Smooth muscle cell (in vitro differentiated cells): ENCODE data around the gene ABCA12. TPM values are rescaled to one million over a fixed set of nuclear protein-coding genes. Genes with fewer than 3 reads are reported as not detected.

Experiments used
- DNase-seq: peaks from one replicate; lab custom pipeline; 2025; ENCODE audit not compliant: unreplicated experiment; lab: John Stamatoyannopoulos, UW
- H2AFZ ChIP-seq: fragments of 200-600 bp; sonication (generic); 2 replicates; pipeline ENCODE4 v1.6.0; 2016; ENCODE audit warnings: antibody characterized with exemption, low read depth, mild to moderate bottlenecking
- H3F3A ChIP-seq: fragments of 200-600 bp; sonication (generic); 2 replicates; pipeline ENCODE4 v1.6.0; 2017; ENCODE audit warnings: antibody characterized with exemption, low read depth
- H3K27ac ChIP-seq: fragments of 200-600 bp; sonication (generic); 2 replicates; pipeline ENCODE4 v1.5.1; 2016; ENCODE audit warnings: low read depth, mild to moderate bottlenecking
- H3K27me3 ChIP-seq: fragments of 200-600 bp; sonication (generic); 2 replicates; pipeline ENCODE4 v1.6.1; 2016; ENCODE audit warnings: low read depth, mild to moderate bottlenecking
- H3K36me3 ChIP-seq: fragments of 200-600 bp; sonication (generic); 2 replicates; pipeline ENCODE4 v1.5.1; 2016; ENCODE audit warnings: low read depth
- H3K4me1 ChIP-seq: fragments of 200-600 bp; sonication (generic); 2 replicates; pipeline ENCODE4 v1.5.1; 2016; ENCODE audit warnings: low read depth
- H3K4me2 ChIP-seq: fragments of 200-600 bp; sonication (generic); 2 replicates; pipeline ENCODE4 v1.6.0; 2016; ENCODE audit warnings: mild to moderate bottlenecking
- H3K4me3 ChIP-seq: fragments of 200-600 bp; sonication (generic); 2 replicates; pipeline ENCODE4 v1.5.1; 2016; ENCODE audit warnings: mild to moderate bottlenecking
- H3K79me2 ChIP-seq: fragments of 200-600 bp; sonication (generic); 2 replicates; pipeline ENCODE4 v1.6.0; 2016; ENCODE audit warnings: low read depth, mild to moderate bottlenecking
- H3K9ac ChIP-seq: fragments of 200-600 bp; sonication (generic); 2 replicates; pipeline ENCODE4 v1.6.0; 2016; ENCODE audit warnings: low read depth
- H3K9me3 ChIP-seq: fragments of 200-600 bp; sonication (generic); replicated peaks from 2 replicates; pipeline ENCODE4 v1.5.1; 2016; ENCODE audit warnings: low read depth
- H4K20me1 ChIP-seq: fragments of 200-600 bp; sonication (generic); 2 replicates; pipeline ENCODE4 v1.6.0; 2016; ENCODE audit warnings: low read depth
- WGBS: methylation state at CpG from one replicate; pipeline ENCODE4 v1.1.7; 2016; ENCODE audit warnings: low lambda C conversion rate; 5-methylcytosine and 5-hydroxymethylcytosine counted together
- polyA plus RNA-seq: library from polyadenylated mRNA; unstranded; fragments of >200 nt; fragmentation: Nextera tagmentation; extraction: Ambion mirVana; gene quantifications from 2 replicates; pipeline ENCODE4 v1.2.1, GENCODE V29; 2016
- total RNA-seq: library from RNA; depleted of rRNA; stranded (reverse); fragments of >200 nt; gene quantifications from 2 replicates; pipeline ENCODE4 v1.2.3, GENCODE V29; 2014
- TF ChIP-seq, protein P1 (sequence below): fragments of 200-600 bp; sonication (generic); IDR thresholded peaks from 2 replicates; pipeline ENCODE4 v1.5.1; 2017; ENCODE audit warnings: borderline replicate concordance, mild to moderate bottlenecking, antibody characterized with exemption; ENCODE audit not compliant: insufficient read depth, poor library complexity, severe bottlenecking

The ABCA12 gene
- total and polyA plus RNA-seq, 2 experiments from 2014 or later: 0.47 to 5.7 TPM

GRCh38 chr2:215143458-215143857 is 5.0 kb upstream of the ABCA12 start:
- Histone ChIP-seq H3K9ac (no peak overlapping the region), H3K36me3 (no peaks in the 10 kb centered on the region), H3K27me3 (no peaks in the 10 kb centered on the region), H3K4me2 (no peak overlapping the region), H4K20me1 (no peaks in the 10 kb centered on the region), H3K79me2 (no peaks in the 10 kb centered on the region), H3K9me3 (no peaks in the 10 kb centered on the region), H2AFZ (no peak overlapping the region), H3K27ac (no peak overlapping the region), H3F3A (no peaks in the 10 kb centered on the region), H3K4me1 (no peaks in the 10 kb centered on the region), H3K4me3 (no peak overlapping the region)
- no peak for DNase-seq
- TF ChIP-seq, protein P1, sequence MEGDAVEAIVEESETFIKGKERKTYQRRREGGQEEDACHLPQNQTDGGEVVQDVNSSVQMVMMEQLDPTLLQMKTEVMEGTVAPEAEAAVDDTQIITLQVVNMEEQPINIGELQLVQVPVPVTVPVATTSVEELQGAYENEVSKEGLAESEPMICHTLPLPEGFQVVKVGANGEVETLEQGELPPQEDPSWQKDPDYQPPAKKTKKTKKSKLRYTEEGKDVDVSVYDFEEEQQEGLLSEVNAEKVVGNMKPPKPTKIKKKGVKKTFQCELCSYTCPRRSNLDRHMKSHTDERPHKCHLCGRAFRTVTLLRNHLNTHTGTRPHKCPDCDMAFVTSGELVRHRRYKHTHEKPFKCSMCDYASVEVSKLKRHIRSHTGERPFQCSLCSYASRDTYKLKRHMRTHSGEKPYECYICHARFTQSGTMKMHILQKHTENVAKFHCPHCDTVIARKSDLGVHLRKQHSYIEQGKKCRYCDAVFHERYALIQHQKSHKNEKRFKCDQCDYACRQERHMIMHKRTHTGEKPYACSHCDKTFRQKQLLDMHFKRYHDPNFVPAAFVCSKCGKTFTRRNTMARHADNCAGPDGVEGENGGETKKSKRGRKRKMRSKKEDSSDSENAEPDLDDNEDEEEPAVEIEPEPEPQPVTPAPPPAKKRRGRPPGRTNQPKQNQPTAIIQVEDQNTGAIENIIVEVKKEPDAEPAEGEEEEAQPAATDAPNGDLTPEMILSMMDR: no peak

- Histone ChIP-seq H3K27ac (no peak overlapping the region), H4K20me1 (no peaks in the 10 kb centered on the region), H3K4me3 (no peak overlapping the region), H3K36me3 (no peaks in the 10 kb centered on the region), H3K27me3 (no peaks in the 10 kb centered on the region), H3K9me3 (no peaks in the 10 kb centered on the region), H3K4me1 (peaks cover 3% of the 10 kb centered on the region), H3K79me2 (no peaks in the 10 kb centered on the region), H3K4me2 (no peak overlapping the region), H3F3A (no peaks in the 10 kb centered on the region), H2AFZ (no peak overlapping the region), H3K9ac (no peak overlapping the region)
- 92% methylated on average over 2 of the region's 2 CpGs for WGBS
- TF ChIP-seq, protein P1: no peak
- DNase-seq: no peak
Measured at GRCh38 chr2:215141706-215142105, 3.3 kb upstream of the ABCA12 start.

DNA sequence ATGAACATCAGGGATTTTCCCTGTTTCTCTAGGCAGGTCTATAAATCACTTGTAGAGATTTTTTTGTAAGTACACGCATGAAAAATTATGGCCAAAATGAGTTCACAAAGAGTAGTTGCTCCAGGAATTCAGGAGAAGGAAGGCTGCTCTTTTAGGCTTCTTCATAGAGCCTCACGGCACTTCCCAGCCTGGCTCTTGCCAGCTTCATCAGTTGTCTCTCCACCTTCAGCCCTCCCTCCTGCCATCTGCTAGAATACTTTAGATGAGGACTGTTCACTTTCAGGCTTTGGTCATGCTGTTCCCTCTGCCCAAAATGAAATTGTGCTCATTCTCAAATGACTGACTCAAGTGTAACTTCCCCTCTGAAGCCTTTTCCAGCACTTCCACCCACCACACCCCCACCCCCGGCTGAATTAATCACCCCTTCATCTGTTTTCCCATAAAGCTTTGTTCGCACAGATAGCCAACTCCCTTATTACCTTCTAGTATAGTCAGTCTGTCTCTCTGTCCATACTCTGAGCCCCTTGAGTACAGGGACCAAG is 1.8 kb upstream of the ABCA12 start:
- DNase-seq: no peak
- no peaks in the 10 kb centered on the region for H3K36me3 ChIP-seq
- WGBS: 91% methylated on average over 4 of the region's 4 CpGs

More for the DNA sequence above, 1.8 kb upstream of the ABCA12 start:
- H3K4me1 ChIP-seq: peaks cover 3% of the 10 kb centered on the region
- no peaks in the 10 kb centered on the region for H3F3A ChIP-seq
- H3K9ac ChIP-seq: no peak overlapping the region
- H3K4me3 ChIP-seq: no peak overlapping the region
- H2AFZ ChIP-seq: no peak overlapping the region
- H4K20me1 ChIP-seq: no peaks in the 10 kb centered on the region
- H3K27ac ChIP-seq: no peak overlapping the region
- no peaks in the 10 kb centered on the region for H3K79me2 ChIP-seq
- H3K27me3 ChIP-seq: no peaks in the 10 kb centered on the region
- H3K9me3 ChIP-seq: no peaks in the 10 kb centered on the region
- H3K4me2 ChIP-seq: no peak overlapping the region
- TF ChIP-seq, protein P1: no peak
